HG03103 (cell line): ENCODE results near the gene ARMC7.
A peak's percentile ranks its signal among the peaks of the same experiment; 100 is the strongest.
"Not testable (repeated sequence)": the region's sequence is repeated elsewhere in the genome, so short reads cannot be mapped to it uniquely, and the experiment has no call there.

Source experiments
- ATAC-seq: cut with Tn5 transposase; IDR thresholded peaks from one replicate; pipeline ENCODE4 v1.9.1; 2021; ENCODE audit warnings: low read depth; ENCODE audit not compliant: unreplicated experiment

ARMC7 gene

GRCh38 chr17:75127936-75128335 is 18.2 kb downstream of the ARMC7 start:
- not testable (repeated sequence) for ATAC-seq

- no peak for ATAC-seq
Observed at GRCh38 chr17:75128694-75129505, 19.1 kb downstream of the ARMC7 start.

GRCh38 chr17:75129576-75129975 is 19.8 kb downstream of the ARMC7 start:
- no peak for ATAC-seq

- ATAC-seq = no peak
Observed at GRCh38 chr17:75130059-75130631, 20.4 kb downstream of the ARMC7 start.

DNA sequence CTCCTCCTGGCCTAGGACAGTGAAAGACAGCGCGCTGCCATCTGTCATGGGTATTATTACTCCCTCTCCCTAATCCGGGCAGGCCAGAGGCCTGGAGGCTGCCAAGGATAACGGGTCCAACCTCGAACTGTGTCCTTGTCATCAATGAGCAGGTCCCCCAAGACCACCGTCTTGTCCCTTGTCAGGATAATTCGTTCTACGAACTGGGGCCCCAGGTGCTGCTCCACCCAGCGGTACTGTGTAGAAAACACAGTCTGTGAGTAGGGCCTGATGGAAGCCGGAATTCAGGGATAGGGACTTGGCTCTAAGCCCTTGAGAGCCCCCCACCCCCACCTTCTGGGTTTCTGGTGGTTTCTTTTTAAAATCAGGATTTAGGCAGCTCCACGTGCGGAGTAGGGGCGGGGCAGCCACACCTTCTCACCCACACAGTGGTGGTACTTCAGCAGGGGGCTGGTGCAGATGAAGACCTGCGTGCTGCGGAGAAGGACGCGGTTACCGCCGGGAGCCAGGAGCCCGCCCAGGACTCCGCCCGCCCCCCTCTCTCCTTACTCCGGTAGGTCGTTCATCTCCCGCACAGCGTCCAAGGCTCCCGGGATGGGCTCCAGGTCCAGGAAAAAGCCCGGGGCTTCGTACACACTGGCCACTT is 21.0 kb downstream of the ARMC7 start:
- no peak for ATAC-seq

DNA sequence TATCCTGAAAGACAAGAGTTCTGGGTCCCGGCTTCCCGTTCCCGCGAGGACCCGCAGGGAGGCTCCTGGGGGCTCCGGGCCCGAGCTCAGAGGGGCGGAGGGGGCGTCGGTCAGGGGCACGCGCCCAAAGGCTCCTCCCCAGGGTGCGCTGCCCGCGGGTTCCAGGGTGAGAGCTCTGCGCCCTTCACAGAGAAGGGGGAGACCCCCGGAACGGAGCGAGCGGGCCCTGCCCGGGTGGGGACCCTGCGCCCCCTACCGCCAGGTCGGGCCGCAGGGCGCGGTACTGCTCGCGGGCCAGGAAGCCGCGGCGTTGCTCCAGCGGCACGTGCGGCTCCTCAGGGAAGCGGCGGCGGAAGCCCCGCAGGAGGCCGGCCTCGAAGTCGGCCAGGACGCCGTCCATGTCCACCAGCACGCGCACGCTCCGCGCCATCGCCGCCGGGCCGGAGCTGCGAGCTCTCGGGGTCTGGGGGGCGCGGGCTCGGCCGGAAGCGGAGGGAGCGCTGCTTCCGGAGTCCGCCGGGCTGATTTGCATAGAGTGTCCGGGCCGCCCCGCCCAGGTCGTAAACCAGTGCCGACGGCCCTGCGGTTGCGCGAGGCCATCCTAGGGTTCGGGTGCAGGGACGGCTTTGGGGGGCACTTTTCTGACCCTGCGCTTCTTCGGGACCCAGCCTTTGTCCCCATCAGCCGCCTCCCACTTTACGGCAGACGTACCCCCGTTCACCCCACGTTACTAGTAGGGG is 21.7 kb downstream of the ARMC7 start, which contains the start of gene NT5C:
Gene NT5C (minus strand): TSS at position 465 of the 740 bp plus-strand sequence. CDS start 35 bp downstream, at position 430.
- ATAC-seq = peak; percentile 71

DNA sequence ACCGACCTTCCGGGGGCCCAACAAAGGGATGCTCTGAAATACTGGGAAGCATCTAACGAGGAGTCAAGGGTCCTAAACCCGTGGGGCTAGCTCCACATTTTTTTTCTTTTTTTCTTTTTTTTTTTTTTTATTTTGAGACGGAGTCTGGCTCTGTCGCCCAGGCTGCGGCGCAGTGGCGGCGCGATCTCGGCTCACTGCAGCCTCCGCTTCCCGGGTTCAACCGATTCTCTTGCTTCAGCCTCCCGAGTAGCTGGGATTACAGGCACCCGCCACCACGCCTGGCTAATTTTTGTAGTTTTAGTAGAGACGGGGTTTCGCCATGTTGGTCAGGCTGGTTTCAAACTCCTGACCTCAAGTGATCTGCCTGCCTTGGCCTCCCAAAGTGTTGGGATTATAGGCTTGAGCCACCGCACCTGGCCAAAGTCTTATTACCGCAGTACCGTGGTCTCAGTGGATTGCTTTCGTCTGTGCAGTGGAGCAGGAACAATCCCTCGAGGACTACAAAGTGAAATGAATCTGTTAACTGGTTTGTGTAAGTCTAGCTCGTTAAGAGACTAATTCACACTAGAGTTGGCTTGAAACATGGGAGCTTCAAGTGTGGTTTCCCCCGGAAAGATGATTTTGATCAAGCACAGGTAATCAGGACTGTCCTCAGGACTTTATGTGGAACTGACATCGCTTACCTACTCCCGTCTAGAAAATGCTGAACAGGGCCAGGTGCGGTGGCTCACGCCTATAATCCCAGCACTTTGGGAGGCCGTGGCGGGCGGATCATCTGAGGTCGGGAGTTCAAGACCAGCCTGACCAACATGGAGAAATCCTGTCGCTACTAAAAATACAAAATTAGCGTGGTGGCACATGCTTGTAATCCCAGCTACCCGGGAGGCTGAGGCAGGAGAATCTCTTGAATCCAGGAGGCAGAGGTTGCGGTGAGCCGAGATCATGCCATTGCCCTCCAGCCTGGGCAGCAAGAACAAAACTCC is 22.5 kb downstream of the ARMC7 start:
- not testable (repeated sequence) for ATAC-seq

DNA sequence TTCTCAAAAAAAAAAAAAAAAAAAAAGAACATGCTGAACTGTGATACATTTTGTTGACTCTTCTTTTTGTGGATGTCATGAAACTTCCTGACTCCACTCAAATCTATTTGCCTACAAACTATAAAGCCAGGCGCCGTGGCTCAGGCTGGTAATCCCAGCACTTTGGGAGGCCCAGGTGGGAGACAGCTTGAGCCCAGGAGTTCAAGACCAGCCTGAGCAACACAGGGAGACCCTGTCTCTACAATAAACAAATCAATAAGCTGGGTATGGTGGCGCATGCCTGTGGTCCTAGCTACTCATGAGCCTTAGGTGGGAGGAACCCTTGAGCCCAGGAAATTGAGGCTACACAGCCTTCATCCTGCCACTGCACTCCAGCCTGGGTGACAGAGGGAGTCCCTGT is 23.2 kb downstream of the ARMC7 start:
- no peak for ATAC-seq

GRCh38 chr17:75133607-75134347 is 24.0 kb downstream of the ARMC7 start:
- not testable (repeated sequence) for ATAC-seq

GRCh38 chr17:75135452-75135851 is 25.7 kb downstream of the ARMC7 start:
- no peak for ATAC-seq

DNA sequence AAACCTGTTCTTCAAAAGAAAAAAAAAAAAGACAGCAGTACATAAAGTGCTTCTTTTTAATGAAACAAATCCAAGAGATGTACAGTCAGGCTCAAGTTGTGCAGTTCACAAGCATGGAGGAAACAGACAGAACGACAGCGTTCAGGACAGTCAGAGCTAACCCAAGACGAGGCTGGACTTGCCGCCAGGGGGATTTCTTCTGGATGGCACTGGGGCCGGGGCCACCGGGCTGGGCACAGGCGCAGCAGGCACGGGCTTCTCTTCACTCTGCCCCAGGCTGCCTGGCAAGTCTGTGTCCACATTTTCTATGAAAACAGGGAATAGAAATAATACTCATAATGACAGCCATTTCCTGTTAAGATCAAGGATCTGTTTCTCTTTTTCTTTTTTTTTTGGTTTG is 26.2 kb downstream of the ARMC7 start:
- no peak for ATAC-seq

GRCh38 chr17:75137762-75138161 is 28.0 kb downstream of the ARMC7 start:
- ATAC-seq = not testable (repeated sequence)

DNA sequence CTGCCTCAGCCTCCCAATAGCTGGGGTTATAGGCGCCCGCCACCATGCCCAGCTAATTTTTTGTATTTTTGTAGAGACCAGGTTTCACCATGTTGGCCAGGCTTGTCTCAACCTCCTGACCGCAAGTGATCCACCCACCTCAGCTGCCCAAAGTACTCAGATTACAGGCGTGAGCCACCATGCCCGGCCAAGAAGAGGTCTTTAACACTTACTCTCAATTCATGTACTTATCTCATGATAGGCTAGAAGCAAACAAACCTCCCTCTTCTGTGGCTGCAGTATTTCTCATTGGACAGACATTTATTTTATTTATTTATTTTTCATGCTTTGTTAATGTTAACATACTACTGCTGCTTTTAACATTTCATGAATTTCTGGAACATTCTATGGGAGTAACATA is 28.8 kb downstream of the ARMC7 start:
- ATAC-seq = no peak

DNA sequence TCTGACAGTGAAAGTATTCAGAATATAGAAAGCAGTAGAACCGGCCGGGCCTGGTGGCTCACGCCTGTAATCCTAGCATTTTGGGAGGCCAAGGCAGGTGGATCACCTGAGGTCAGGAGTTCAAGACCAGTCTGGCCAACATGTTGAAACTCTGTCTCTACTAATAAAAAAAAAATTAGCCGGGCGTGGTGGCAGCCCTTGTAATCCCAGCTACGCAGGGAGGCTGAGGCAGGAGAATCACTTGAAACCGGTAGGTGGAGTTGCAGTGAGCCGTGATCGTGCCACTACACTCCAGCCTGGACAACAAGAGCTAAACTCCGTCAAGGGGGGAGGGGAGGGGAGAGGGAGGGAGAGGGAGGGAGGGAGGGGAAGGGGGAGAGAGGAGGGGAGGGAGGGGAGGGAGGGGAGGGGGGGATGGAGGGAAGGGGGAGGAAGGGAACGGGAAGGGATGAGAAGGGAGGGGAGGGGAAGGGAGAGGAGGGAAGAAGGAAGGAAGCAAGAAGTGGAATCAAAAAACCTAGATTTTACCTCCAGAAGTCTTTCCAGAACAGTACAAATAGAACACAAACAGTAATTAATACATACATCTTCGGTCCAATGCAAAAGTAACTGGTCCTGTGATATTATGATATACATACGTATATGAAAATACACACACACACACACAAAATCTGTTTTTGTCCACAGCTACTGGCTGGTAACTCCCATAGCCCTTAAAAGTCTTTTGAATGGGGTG is 32.6 kb downstream of the ARMC7 start:
- ATAC-seq = no peak

DNA sequence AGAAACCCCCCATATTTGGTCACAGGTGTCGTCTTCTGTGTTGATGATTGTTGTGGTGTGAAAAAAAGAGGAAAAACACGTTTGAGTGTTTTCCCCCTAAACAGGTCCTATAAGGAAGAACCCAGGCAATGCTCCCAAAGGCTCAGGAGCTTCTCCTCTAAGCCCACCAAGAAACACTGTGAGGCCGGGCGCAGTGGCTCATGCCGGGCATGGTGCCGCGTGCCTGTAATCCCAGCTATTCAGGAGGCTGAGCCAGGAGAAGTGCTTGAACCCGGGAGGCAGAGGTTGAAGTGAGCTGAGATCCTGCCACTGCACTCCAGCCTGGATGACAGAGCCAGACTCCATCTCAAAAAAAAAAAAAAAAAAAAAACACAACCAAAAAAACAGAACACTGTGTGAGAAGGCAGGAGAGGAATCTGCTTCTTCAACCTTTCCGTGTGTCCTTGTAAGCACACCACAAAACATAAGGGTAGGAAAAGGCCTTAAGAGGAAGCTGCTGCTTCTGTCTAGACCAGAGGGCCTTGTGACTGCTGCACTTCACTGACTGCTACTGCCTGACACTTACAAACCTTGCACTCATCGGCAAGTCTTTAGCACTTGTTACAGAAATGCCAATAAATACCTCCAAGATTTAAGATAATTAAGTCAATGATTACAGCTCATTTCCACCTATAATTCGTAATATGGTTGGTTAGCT is 35.2 kb downstream of the ARMC7 start:
- ATAC-seq = no peak

- no peak for ATAC-seq
Observed at GRCh38 chr17:75146592-75146991, 36.8 kb downstream of the ARMC7 start.

DNA sequence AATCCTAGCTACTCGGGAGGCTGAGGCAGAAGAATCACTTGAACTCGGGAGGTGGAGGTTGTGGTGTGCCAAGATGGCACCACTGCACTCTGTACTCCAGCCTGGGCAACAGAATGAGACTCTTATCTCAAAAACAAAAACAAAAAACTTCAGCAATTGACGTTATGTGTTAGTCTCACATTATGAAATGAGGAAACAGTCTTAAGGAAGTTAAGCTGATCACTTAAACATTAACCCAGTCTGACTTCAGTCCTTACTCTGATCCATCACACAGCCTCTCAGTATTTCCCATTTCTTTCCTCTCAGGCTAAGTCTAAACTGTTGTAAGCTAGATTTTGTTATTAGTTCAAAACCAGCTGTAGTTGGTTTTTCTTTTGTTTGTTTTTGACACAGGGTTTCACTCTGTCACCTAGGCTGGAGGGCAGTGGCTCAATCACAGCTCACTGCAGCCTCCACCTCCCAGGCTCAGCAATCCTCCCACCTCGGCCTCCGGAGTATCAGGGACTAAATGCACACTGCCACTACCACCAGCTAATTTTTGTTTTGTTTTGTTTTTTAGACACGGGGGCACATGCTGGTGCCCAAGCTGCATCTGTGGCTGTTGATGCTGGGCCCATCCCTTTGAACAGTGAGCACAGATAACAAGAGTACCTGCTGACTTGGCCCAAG is 38.2 kb downstream of the ARMC7 start:
- ATAC-seq = no peak
